Right lobe of liver (tissue), 4 donors: ENCODE results near the gene BCR.

Experiments
- CTCF ChIP-seq, 4 donors: fragments of 200-600 bp in 3 of 4; fragments of 450-650 bp in 1 of 4; IDR thresholded peaks; one replicate each; pipeline versions ENCODE4 v1.5.1 to v1.8.0; 2016 to 2022; ENCODE audit warnings: antibody characterized with exemption in 4 of 4, mild to moderate bottlenecking in 2 of 4
- POLR2A ChIP-seq: fragments of 450-650 bp; IDR thresholded peaks from one replicate; pipeline ENCODE4 v1.6.1; 2017; ENCODE audit warnings: antibody characterized with exemption, mild to moderate bottlenecking
- donor health status: DM: no; HTN: no; CAD: no.
- donor health status: DM: no; HTN: no; CAD: no.
- donor health status: DM: no; HTN: yes; CAD: no.

GRCh38 chr22:23236026-23236425 lies 55.7 kb downstream of the BCR start:
- TF ChIP-seq CTCF (IDR thresholded peaks at IDR 0.05) (no peak), POLR2A (no peak)
